Muscle of arm (tissue), 12 donors: ENCODE data around the gene CHCHD6. TPM values are rescaled to one million over a fixed set of nuclear protein-coding genes. Genes with fewer than 3 reads are reported as not detected.

ENCODE experiments used
- DNase-seq: peaks from one replicate; pipeline ENCODE4 v3.0.0-alpha.2; 2013
- polyA plus RNA-seq, 12 donors: library from polyadenylated mRNA; unstranded; fragments of 120-200 nt; gene quantifications; one replicate each; pipeline ENCODE4 v1.2.1, GENCODE V29; 2013; ENCODE audit not compliant: insufficient read length in 12 of 12

The CHCHD6 gene
- polyA plus RNA-seq, 12 donors = 4.7 to 12.8 (median 7.3) TPM; not detected in 1

DNA sequence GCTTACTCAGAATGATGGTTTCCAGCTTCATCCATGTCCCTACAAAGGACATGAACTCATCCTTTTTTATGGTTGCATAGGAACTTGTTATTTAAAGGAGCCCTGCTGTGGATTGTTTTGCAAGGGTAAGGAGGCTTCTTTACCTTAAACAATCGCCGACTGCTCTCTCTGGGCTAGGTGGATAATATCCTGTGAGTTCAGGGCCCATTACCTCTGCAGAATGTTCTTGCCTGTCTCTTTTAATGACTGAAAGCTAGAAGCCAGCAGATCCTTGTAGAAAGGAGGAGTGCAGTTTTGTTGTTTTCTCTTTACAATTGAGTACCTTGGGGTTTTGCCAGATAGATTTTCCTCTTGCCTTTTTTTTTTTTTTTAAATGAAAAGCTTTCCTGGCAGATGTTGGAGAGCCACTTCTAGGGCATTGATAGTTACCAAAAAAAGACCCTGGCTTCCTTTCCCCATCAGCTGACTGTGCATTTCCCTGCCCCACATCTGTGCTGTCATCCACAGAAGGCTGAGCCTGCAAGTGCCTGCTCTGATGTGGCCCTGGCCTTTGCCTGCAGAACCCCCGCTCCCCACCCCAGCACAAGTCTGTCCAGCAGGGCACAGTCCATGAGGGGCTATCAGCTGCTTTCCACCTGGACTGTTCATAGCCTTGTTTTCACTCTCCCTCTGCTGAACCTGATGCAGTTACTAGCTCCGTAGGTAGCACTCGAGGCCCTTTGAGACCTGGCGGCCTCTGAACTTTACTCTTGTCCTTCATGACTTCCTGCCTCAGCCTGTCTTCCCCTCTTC, 113.1 kb downstream of the CHCHD6 start:
- peak; percentile 32 for DNase-seq

- DNase-seq = no peak
Measured at GRCh38 chr3:126817781-126818180, 113.7 kb downstream of the CHCHD6 start.

DNA sequence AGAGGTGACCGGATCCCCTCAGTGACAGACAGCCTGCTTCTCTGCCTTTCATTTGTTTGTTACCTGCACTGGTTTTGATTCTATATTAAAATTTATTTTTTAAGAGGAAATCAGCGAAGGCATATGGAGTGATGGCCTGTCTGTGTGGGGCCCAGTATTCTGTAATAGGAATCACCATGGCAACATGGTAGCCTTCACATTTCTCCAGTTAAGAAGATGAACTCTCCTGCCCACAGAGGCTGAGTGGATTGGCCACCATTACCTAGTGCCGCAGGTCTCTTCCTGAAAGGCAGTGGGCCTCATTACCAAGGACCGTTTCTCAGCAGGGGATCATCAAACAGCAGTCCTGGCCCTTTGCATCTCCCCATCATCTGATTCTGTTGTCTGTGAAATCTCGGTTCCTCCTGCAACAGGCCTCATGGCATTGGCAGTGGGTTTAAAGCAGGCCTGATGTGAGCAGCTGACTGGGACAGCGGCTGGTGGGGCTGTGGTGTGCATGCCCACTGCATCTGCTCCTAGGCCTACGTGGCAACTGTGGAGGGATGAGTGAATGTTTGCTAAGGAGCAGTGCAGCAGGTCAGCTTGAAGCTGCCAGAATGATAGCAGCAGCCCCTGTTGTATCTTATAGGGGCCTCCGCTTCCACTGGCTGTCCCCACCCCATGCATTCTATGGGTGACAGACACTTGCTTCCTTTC, 114.5 kb downstream of the CHCHD6 start:
- no peak for DNase-seq

DNA sequence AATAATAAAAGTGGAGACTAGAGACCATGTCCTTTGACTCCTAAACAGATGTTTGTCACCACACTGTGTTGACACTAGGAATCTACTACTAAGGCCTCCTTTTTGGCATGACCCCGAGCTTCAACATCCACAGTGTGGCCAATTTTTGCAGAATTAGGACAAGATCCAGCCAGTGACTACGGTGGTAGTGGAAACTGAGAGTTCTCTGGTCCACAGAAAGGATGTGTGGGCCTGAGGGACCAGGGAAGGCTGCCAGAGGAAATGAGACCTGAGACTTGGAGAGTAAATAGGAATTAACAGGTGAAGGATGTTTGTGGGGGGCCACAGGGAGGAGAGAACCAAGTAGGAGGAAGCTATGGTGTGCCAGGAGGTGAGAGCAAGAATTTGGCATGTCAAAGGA, 122.7 kb downstream of the CHCHD6 start:
- DNase-seq = no peak

DNA sequence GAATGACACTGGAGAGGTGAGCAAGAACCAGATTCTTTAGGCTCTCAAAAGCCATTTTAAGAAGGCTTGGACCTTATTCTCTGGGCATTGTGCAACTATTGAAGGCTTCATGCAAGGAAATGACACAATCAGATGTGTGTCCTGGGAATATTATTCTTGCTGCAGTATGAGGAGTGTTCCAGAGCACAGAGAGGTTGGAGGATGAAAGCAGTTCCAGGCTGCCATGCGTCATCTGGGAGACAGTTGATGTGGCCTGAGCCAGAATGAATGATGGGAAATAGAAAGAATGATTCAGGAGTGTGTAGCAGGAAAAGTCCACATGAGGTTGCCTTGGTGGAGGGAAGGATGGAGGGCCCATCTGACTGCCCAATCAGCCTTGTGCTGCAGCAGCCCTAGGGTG, 123.1 kb downstream of the CHCHD6 start:
- DNase-seq = no peak

DNA sequence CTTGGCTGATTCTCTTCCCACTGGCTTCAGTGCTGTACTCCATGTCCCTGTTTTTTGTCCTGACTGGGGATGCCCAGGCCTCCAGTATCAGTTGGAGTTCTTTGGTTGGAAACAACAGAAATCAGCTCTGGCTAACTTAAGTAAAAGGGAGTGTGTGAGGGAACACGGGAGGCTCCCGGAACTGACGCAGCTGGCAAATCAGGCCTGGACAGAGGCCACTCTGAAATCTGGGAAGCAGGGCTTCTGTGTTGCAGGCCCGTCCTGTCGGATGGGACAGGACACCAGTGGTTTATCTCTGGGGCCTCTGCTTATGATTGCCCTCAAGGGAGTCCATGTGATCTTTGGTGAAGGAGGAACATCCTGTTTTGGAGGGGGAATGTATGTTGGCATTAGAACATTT, 124.3 kb downstream of the CHCHD6 start:
- no peak for DNase-seq

DNA sequence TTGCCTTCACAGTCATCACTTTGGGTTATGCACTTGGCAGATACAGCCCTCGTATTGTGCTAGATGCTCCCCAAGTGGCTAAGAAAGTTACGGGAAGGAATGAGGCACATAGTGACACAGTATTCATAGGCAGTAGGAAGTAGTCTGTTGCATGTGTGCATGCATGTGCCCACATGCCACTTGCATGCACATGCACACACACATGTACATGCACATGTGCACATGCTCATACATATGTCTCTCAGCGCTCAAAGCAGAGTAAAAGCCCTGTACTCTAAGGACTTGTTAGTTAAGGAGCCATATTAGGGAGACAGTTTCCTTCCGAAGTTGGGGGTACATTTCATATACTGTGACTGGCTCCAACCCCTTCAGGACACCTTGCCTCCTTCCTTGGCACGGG, 128.9 kb downstream of the CHCHD6 start:
- no peak for DNase-seq

- no peak for DNase-seq
Measured at GRCh38 chr3:126834596-126835471, 130.8 kb downstream of the CHCHD6 start.

DNA sequence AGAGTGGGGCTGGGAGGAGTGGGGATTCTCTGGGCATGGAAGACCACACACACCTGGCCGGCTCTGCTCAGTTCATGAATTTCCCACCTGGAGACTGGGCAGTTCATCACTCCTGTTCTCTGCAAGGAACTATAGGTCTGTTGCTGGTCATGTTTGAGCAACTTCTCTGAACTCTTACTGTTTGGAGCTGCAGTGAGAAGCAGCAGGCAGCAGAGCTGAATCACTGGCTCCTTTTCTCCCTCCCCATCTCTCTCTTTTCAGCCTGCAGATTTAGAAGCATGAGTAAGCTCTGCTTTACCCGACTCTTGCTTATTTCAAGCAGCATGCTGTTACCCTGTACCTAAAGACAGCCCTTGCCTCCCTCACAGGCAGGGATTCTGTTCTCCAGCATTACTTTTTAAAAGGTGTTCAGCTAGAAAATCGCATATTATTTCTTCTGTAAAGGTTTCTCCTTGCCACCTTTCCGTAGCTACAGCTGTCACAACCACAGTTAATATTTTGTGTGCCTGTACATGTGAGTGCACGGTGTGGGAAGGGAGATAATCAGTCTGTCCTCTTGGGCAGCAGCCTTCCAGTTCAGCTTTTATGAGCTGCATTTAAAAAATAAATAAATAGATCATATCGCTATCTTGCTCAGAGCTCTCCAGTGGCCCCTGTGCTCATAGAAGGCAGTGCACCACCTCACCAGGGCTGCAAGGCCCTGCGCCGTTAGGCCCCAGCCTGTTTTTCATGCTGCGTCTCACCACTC, 131.6 kb downstream of the CHCHD6 start:
- no peak for DNase-seq

DNA sequence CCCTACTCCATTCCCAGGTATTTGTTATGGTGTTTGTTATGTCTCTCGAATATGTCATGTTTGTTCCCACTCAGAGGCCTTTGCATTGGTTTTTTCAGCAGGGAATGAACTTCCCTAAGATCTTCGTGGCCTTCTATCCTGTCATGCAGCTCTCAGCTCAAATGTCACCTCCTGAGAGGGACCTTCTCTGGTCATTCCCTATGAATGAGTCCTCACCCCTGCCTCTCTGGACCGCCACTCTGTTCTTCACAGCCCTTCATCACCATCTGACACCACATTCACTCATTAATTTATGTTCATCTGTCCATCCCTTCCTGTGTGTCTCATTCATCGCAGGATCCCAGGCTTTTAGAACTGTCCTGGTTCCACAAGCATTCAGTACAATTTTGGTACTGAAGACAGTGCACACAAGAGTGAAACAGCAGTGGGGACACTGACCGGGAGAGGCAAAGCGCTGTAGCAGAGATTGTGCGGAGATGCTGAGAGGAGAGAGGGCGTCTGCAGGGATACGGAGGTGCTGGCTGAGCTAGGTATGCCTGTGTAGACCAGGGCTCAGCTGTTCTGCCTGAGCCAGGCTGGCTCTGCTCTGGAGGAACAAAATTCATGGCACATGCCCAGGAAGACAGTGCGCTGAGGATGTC, 132.3 kb downstream of the CHCHD6 start:
- no peak for DNase-seq

DNA sequence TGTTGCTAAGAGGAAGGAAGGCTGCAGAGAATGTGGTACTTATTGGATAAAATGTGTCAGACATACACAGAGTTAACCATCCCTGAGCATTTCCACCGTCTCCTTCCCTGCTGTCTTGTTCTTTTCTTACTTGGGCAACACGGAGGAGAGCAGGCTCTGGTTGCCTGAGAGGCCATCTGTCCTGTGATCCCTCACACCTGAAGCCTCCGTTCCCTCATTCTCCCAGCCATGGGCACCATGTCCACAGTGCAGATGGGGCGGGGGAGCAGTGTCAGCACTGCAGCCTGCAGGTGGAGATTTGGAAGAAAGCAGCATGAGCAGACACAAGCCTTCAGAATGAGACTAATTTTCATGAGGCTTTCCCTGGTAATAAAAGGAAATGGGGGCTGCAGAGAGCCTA, 133.7 kb downstream of the CHCHD6 start:
- DNase-seq = no peak

DNA sequence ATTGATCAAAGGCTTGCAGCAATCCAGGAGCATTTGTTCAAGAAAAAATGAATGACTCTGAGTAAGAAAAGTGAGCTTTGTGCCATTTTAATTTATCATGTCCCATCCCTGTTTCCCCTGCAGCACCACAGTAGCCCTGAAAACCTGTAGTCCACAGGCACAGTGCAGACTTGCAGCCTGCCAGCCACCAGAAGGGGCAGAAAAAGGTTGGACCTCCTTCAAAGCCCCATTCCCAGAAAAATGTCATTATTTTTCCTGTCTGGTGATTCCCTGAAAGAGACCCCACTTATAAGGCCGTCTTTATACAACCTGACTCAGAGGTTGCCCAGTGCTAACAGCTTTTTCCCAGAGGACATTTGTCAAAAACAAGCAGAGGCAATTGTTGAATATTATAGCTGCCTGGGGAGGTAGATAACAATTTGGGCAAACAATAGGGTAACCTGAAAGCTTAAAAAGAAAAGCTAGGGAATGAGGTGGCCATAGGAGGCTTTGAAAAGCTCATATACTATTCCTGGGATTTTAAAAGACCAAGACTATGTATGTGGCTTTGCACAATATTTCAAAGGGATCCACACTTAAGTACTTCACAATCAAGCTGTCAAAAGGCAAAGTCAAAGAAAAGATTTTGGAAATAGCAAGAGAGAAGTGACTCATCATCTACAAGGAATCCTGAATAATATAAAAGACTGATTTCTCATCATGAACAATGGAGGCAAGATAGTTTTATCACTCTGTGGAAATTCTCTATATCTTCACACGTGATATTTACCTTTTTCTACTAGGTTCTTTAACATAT, 142.1 kb downstream of the CHCHD6 start:
- no peak for DNase-seq

GRCh38 chr3:126847061-126847460, 143.0 kb downstream of the CHCHD6 start:
- no peak for DNase-seq

DNA sequence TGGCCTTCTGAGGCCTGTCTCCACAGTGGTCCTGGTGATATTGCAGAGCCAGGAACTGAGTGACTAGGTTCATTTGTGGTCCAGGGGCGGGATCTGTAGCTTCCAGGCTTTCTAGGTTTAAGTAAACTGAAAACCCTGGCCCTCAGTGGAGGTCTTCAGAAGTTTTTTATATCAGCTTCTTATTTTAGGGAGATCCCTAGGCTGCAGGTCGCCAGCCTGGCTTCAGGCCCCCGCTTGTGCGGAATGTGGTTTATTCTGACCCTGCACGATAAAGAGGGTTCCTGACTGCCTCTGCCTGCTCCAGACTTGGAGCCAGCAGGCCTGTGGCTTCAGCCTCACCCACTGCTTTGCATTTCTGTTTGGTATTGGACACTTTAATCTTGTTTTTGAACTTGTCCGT, 145.0 kb downstream of the CHCHD6 start:
- no peak for DNase-seq

DNA sequence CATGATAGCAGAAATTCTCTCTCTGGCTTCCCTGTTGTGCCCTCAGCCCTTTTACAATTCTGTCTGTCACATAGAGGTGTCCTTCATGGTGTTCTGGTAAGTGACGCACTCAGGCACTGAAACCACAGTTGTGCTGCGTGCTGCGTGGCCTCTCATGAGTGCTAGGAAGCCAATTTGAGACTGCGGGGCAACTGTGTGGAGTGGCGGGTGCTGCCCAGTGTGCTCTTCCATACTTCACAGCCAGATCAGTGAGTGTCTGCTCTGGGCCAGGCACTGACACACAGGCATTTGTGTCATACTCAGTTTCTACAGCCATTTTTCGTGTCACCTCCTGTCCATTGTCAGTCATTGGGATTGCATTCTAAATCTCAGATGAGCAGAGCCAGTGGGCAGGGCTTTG, 145.7 kb downstream of the CHCHD6 start:
- no peak for DNase-seq

DNA sequence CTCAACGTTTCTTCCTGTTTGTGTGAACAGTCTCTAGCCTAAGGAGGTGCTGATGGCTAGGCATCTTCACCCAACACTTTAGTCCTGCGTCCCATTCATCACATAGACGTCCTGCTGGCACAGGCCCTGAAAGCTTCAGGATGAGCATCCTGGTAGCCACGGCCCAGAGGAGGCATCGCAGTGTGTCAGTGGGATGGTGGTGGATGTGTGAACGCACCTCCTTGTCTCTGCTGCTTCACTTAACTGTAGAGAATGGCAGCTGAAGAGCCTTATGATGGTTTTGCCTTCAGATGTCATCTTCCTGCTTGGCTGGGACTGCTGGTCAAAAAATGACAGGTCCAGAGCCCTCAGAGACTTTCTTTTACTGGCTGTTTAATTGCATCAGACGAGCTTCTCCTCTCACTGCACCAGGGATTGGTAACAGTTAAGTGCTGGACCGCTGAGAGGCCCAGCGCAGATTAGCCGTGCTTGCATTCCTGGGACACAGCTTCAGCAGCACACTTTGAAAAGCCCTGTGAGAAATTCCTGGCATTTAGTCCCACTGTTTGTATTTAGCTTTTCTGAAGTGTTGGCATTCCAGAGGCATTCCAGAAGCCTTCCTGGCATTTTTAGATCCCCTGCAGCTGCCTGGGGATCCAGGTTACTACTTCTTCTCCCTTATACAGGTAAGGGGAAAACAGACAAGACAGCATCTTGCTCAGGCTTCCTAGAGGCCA, 146.5 kb downstream of the CHCHD6 start:
- DNase-seq = no peak

DNA sequence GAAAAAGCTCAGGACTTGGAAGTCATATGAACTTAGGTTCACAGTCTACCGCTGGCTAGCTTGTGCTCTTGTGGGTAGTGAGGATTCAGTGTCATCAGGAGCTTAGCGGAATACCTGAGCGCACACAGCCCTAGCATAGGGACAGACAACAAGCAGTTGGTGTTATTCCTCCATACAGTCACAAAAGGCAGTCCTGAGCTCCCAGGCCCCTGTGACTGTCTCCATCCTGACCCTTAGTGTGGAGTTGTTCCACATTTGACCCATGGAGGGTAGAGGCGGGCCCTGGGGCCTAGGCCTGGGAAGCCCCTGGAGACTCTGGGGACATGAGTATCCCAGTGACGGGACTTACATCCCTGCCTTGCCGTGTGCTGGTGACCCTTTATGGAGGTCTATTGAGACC, 147.3 kb downstream of the CHCHD6 start:
- no peak for DNase-seq

DNA sequence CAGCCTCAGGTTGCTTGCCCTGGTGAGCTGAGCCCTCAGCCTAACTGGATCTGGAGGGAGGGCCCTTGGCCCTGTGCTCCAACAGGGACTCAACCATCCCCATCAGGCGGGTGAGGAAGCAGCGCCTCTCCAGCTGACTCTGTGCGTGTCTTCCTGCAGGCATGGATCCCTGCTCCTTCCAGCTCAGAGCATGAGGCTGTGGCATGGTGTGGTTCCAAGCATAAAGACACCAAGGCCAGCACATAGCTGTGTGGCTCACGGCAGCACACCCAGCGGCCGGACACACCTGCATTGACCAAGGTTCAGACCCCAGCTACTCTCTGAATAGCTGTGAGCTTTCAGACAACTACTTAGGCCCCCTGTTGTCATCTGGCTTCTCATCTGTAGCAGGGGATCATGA, 147.9 kb downstream of the CHCHD6 start:
- no peak for DNase-seq

- DNase-seq = no peak
Measured at GRCh38 chr3:126852511-126852910, 148.5 kb downstream of the CHCHD6 start.

DNA sequence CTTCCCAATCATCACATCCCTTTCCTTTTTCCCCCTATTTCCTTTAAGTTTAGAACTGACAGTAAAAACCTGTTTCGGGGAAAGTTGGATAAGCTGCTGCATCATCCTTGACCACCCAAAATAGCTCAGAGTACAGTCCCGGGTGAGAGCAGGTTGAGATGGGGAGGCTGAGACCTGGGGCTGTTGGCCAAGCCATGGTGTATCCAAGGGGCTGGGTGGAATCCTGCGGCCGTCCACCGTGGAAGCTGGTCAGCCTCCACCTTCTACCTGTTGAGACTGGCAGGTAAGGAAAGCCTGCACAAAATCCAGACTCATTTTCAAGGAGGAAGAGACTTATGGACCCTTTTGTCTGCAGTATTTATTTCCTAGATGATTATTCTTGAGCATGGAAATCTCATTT, 150.6 kb downstream of the CHCHD6 start:
- DNase-seq = no peak
